ENCODE data around the gene TAX1BP1. TPM values are rescaled to one million over a fixed set of nuclear protein-coding genes. Genes with fewer than 3 reads are reported as not detected.

TAX1BP1 gene
- total RNA-seq, 1 donor from 2014 or later: 89.4 TPM

- DNase-seq: no peak
These were observed 42.9 kb downstream of the TAX1BP1 start for GRCh38 chr7:27782849-27783248.

- DNase-seq: no peak
These were observed 44.6 kb downstream of the TAX1BP1 start for GRCh38 chr7:27784399-27785053.

- DNase-seq: no peak
These were observed 48.5 kb downstream of the TAX1BP1 start for GRCh38 chr7:27788437-27788836.

GRCh38 chr7:27793780-27794179, 53.8 kb downstream of the TAX1BP1 start:
- DNase-seq: no peak

GRCh38 chr7:27795977-27796376, 56.0 kb downstream of the TAX1BP1 start:
- no peak for DNase-seq

GRCh38 chr7:27799212-27799611, 59.2 kb downstream of the TAX1BP1 start:
- no peak for DNase-seq

- peak; percentile 59 for DNase-seq
These were observed 63.0 kb downstream of the TAX1BP1 start for GRCh38 chr7:27802999-27803398.

- no peak for DNase-seq
These were observed 64.2 kb downstream of the TAX1BP1 start for GRCh38 chr7:27804139-27804538.

GRCh38 chr7:27808626-27809025, 68.7 kb downstream of the TAX1BP1 start:
- no peak for DNase-seq

- no peak for DNase-seq
These were observed 70.2 kb downstream of the TAX1BP1 start for GRCh38 chr7:27810186-27810585.

GRCh38 chr7:27812706-27813105, 72.7 kb downstream of the TAX1BP1 start:
- no peak for DNase-seq

- no peak for DNase-seq
These were observed 82.3 kb downstream of the TAX1BP1 start for GRCh38 chr7:27822245-27822644.

- DNase-seq: no peak
These were observed 85.9 kb downstream of the TAX1BP1 start for GRCh38 chr7:27825891-27826290.

GRCh38 chr7:27826357-27826756, 86.4 kb downstream of the TAX1BP1 start:
- no peak for DNase-seq

- DNase-seq: no peak
These were observed 94.4 kb downstream of the TAX1BP1 start for GRCh38 chr7:27834179-27834921.

- no peak for DNase-seq
These were observed 95.4 kb downstream of the TAX1BP1 start for GRCh38 chr7:27835376-27835775.

GRCh38 chr7:27836536-27836935, 96.6 kb downstream of the TAX1BP1 start:
- no peak for DNase-seq

- DNase-seq: no peak
These were observed 99.1 kb downstream of the TAX1BP1 start for GRCh38 chr7:27839099-27839498.

- no peak for DNase-seq
These were observed 100.4 kb downstream of the TAX1BP1 start for GRCh38 chr7:27840313-27840712.

- no peak for DNase-seq
These were observed 100.9 kb downstream of the TAX1BP1 start for GRCh38 chr7:27840760-27841364.

- DNase-seq: no peak
These were observed 102.2 kb downstream of the TAX1BP1 start for GRCh38 chr7:27842094-27842692.

- peak; percentile 55 for DNase-seq
These were observed 102.9 kb downstream of the TAX1BP1 start for GRCh38 chr7:27842851-27843250.

Measured in skin of body (tissue), 2 donors.